Fibroblast of mammary gland (primary cell): ENCODE measurements around the gene PTPRA.

Experiments used
- DNase-seq: peaks from one replicate; pipeline ENCODE4 v3.0.0-alpha.2; 2010; ENCODE audit warnings: low read depth
- H3K4me3 ChIP-seq: 2 replicates; pipeline ENCODE4 v1.5.1; 2011; ENCODE audit warnings: low read depth, mild to moderate bottlenecking, low read length, moderate library complexity; ENCODE audit not compliant: control insufficient read depth
- TF ChIP-seq, protein P1 (sequence below): conservative IDR thresholded peaks from 2 replicates; pipeline ENCODE4 v1.5.1; 2011; ENCODE audit warnings: low read depth, low read length, inconsistent platforms; ENCODE audit not compliant: control insufficient read depth, insufficient read depth

Gene PTPRA

DNA sequence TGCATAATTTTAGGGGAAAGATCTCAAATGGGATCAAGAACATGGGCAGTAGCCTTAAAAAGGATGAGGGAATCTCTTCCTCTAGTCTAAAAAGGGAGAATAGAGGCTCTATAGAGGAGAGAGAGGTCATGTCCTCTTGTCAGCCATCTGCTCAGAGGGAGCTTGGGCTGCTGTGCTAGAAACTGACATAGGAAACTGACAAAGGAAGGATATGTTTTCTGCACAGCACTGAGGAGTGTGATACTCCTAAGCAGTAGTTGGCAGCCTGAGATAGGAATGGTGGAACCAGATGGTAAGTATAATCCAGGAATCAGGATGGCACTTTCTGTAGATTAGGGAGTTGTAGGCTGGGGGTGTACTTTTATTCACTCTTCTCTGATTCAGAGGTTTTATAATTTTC, 59.2 kb downstream of the PTPRA start:
- TF ChIP-seq, protein P1, sequence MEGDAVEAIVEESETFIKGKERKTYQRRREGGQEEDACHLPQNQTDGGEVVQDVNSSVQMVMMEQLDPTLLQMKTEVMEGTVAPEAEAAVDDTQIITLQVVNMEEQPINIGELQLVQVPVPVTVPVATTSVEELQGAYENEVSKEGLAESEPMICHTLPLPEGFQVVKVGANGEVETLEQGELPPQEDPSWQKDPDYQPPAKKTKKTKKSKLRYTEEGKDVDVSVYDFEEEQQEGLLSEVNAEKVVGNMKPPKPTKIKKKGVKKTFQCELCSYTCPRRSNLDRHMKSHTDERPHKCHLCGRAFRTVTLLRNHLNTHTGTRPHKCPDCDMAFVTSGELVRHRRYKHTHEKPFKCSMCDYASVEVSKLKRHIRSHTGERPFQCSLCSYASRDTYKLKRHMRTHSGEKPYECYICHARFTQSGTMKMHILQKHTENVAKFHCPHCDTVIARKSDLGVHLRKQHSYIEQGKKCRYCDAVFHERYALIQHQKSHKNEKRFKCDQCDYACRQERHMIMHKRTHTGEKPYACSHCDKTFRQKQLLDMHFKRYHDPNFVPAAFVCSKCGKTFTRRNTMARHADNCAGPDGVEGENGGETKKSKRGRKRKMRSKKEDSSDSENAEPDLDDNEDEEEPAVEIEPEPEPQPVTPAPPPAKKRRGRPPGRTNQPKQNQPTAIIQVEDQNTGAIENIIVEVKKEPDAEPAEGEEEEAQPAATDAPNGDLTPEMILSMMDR = no peak
- H3K4me3 ChIP-seq = no peak overlapping the region
- DNase-seq = no peak

DNA sequence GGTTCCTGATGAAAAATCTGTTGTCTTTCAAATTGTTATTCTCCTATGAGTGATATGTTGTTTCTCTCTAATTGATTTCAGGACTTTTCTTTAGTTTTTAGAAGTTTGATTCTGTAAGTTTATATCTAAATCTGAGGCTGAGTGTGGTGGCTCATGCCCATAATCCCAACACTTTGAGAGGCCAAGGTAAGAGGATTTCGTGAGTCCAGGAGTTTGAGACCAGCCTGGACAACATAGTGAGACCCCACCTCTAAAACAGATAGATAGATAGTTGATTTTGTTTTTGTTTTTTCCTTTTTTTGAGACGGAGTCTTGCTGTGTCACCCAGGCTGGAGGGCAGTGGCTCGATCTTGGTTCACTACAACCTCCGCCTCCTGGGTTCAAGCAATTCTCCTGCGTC, 64.6 kb downstream of the PTPRA start:
- TF ChIP-seq, protein P1 = no peak
- no peak overlapping the region for H3K4me3 ChIP-seq
- no peak for DNase-seq

DNA sequence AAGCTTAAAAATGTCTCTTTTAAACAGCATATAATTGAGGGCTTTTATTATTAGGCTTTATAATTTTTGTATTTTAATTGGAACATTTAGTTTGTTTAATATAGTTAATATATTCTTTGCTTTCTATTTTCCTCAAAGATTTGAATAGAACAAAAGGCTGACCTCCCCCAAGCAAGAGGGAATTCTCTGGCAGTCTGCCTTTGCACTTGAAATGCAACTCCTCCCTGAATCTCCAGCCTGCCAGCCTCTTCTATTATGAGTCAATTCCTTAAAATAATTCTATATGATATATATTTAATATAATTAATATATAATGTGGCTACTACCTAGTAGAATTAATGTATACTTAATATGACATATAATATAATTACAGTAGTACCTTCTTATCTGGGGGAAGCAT, 69.2 kb downstream of the PTPRA start:
- TF ChIP-seq, protein P1 = no peak
- H3K4me3 ChIP-seq = no peak overlapping the region
- DNase-seq = peak; percentile 39

DNA sequence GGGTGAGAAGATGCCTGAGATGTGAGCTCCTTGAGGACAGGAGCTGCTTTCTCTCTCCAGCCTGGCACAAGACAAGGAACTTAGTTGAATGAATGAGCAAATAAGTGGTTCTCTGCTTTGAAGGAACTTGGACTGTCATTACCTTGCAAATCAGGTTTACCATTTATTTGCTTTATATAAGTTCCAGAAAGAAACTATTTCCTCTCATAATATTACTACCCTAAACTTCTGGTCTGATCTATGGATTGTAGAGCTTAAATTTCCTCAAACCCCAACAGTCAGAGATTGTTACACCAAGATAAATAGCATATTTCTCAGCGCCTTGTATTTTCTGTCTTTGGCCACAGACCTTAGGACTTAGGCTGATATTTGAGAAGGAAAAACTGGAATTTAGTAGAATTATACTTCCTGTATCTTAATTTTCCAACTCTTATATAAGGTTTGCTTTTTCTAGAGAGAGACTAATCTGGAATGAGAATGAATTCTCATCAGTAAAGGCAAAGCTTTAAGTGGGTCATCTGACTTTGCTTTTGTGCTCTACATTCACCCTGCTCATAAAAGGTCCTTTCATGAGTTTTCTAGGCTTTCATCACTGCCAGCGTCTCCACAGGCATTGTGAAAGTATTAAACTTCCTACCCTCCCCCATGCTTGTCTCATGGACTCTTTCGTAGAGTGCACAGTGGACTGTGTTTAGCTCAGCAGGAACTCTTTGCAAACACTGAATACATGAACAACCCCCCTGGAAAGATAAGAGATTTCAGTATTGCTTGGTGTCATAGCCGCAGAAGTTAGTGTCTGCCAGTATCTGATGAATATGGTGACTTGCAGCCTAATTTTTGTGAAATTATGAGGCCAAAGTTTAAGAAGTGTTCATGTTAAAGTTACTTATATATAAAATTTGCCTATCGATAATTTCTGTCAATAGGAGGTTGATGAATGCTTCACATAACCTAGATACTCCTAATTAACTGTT, 74.0 kb downstream of the PTPRA start:
- no peak overlapping the region for H3K4me3 ChIP-seq
- DNase-seq = peak; percentile 40
- TF ChIP-seq, protein P1 = no peak

DNA sequence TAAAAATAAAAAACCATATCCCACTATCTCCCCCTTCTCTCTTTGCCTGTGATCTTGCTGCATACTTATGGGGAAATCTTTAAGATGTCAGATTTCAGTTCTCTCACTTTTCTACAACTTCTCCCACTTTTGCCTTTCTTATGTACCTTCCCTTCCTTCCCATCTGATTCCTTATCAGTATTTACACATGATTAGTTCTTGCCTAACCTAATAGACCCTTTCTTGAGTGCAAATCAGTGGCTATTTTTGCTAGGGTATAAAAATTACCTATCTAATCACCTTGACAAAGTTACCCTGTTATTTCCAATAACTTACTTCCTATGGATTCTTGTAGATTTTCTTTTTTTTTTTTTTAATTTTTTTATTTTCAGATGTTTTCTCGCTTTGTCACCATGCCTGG, 75.7 kb downstream of the PTPRA start:
- TF ChIP-seq, protein P1 = no peak
- DNase-seq = no peak
- H3K4me3 ChIP-seq = no peak overlapping the region

DNA sequence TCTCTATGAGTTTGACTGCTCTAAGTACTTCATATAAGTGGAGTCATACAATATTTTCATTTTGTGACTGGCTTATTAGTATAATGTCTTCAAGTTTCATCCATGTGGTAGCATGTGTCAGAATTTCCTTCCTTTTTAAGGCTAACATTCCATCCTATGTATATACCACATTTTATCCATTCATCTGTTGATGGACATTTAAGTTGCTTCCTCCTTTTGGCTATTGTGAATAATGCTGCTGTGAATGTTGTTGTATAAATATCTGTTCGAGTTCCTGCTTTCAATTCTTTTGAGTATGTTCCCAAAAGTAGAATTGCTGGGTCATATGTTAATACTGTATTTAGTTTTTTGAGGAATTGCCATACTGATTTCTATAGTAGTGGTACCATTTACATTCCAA, 79.5 kb downstream of the PTPRA start:
- H3K4me3 ChIP-seq = no peak overlapping the region
- TF ChIP-seq, protein P1 = no peak
- no peak for DNase-seq
